Progenitor cell of endocrine pancreas (in vitro differentiated cells): Measurements from ENCODE around the gene DCTN2. TPM values are rescaled to one million over a fixed set of nuclear protein-coding genes. Genes with fewer than 3 reads are reported as not detected.

ENCODE experiments used
- DNase-seq: peaks from one replicate; pipeline ENCODE4 v3.0.0; 2021; ENCODE audit warnings: low spot score; ENCODE audit not compliant: unreplicated experiment
- H3K27ac Mint-ChIP-seq: 2 replicates; pipeline ENCODE4 v1.8.0; 2021; ENCODE audit warnings: mild to moderate bottlenecking, moderate library complexity, mixed read lengths
- H3K27me3 Mint-ChIP-seq: 2 replicates; pipeline ENCODE4 v1.8.0; 2021; ENCODE audit warnings: mixed read lengths
- H3K36me3 Mint-ChIP-seq: 2 replicates; pipeline ENCODE4 v1.8.0; 2022; ENCODE audit warnings: mixed read lengths; ENCODE audit not compliant: insufficient read depth
- H3K4me1 Mint-ChIP-seq: 2 replicates; pipeline ENCODE4 v1.8.0; 2021; ENCODE audit warnings: low read depth, mixed read lengths
- H3K4me3 Mint-ChIP-seq: 2 replicates; pipeline ENCODE4 v1.8.0; 2021; ENCODE audit warnings: low read depth, mild to moderate bottlenecking, moderate library complexity, mixed read lengths
- H3K9me3 Mint-ChIP-seq: 2 replicates; pipeline ENCODE4 v1.8.0; 2021; ENCODE audit warnings: low read depth, mixed read lengths
- CTCF ChIP-seq: fragments of 200-600 bp; sonication (generic); IDR thresholded peaks from one replicate; pipeline ENCODE4 v1.5.0; 2021; ENCODE audit warnings: antibody characterized with exemption, mild to moderate bottlenecking; ENCODE audit not compliant: unreplicated experiment
- total RNA-seq: library from RNA; stranded (reverse); gene quantifications from 2 replicates; pipeline ENCODE4 v1.2.1, GENCODE V29; 2021

Gene DCTN2
- total RNA-seq, 1 donor from 2014 or later = 144 TPM

DNA sequence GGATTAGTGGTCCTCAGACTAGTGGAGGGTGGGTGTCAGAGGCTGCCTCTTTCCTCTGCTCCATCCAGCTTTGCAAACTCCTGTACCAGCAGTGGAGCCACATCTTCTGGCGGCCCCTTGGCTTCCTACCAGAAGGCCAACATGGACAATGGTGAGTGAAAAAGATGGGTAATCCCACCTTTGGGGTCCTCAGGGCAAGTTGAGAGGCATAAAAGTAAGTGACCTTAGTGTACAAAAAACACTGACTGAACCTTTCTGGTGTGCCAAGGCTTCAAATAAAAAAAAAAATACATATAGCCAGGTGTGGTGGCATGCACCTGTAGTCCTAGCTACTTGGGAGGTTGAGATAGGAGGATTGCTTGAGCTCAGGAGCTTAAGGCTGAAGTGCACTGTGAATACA is 34.8 kb upstream of the DCTN2 start:
- peaks cover 22% of the 10 kb centered on the region for H3K27me3 Mint-ChIP-seq
- H3K4me1 Mint-ChIP-seq = no peaks in the 10 kb centered on the region
- DNase-seq = no peak
- H3K9me3 Mint-ChIP-seq = no peaks in the 10 kb centered on the region
- H3K4me3 Mint-ChIP-seq = no peak overlapping the region
- H3K36me3 Mint-ChIP-seq = no peaks in the 10 kb centered on the region
- TF ChIP-seq CTCF = no peak
- H3K27ac Mint-ChIP-seq = no peak overlapping the region

- no peak for TF ChIP-seq CTCF
- no peak overlapping the region for H3K4me3 Mint-ChIP-seq
- no peaks in the 10 kb centered on the region for H3K4me1 Mint-ChIP-seq
- H3K27me3 Mint-ChIP-seq = peaks cover 20% of the 10 kb centered on the region
- H3K36me3 Mint-ChIP-seq = no peaks in the 10 kb centered on the region
- H3K27ac Mint-ChIP-seq = no peak overlapping the region
- no peaks in the 10 kb centered on the region for H3K9me3 Mint-ChIP-seq
- no peak for DNase-seq
Measured at GRCh38 chr12:57580466-57580795, 33.4 kb upstream of the DCTN2 start.

GRCh38 chr12:57579677-57580465 is 32.9 kb upstream of the DCTN2 start:
- Mint-ChIP-seq H3K27me3 (peaks cover 14% of the 10 kb centered on the region), H3K36me3 (no peaks in the 10 kb centered on the region), H3K27ac (no peak overlapping the region)

DNA sequence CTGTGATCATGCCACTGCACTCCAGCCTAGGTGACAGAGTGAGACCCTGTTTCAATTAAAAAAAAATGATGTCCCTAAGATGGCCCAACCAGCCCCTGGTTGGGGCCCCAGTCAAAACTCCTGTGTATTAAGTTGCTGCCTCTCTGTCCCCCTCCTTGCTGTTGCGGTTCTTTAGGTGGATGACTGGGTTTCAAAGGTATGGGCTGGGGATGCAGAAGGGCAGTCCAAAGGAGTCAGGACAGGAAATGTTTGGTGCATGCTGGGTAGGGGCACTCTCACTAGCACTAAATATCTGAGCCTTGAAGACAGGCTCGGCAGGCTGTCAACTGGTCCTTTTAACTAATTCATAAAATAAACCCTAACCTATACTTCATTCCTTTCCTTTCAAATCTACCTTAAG is 32.0 kb upstream of the DCTN2 start:
- H3K27me3 Mint-ChIP-seq = peaks cover 6% of the 10 kb centered on the region
- H3K36me3 Mint-ChIP-seq = no peaks in the 10 kb centered on the region
- H3K4me3 Mint-ChIP-seq = no peak overlapping the region
- no peak for DNase-seq
- H3K27ac Mint-ChIP-seq = no peak overlapping the region
- no peak for TF ChIP-seq CTCF
- H3K9me3 Mint-ChIP-seq = no peaks in the 10 kb centered on the region
- H3K4me1 Mint-ChIP-seq = no peaks in the 10 kb centered on the region

More at GRCh38 chr12:57579677-57580465, 32.9 kb upstream of the DCTN2 start:
- Mint-ChIP-seq H3K4me3 (no peak overlapping the region), H3K4me1 (no peaks in the 10 kb centered on the region), H3K9me3 (no peaks in the 10 kb centered on the region)
- no peak for TF ChIP-seq CTCF
- no peak for DNase-seq

DNA sequence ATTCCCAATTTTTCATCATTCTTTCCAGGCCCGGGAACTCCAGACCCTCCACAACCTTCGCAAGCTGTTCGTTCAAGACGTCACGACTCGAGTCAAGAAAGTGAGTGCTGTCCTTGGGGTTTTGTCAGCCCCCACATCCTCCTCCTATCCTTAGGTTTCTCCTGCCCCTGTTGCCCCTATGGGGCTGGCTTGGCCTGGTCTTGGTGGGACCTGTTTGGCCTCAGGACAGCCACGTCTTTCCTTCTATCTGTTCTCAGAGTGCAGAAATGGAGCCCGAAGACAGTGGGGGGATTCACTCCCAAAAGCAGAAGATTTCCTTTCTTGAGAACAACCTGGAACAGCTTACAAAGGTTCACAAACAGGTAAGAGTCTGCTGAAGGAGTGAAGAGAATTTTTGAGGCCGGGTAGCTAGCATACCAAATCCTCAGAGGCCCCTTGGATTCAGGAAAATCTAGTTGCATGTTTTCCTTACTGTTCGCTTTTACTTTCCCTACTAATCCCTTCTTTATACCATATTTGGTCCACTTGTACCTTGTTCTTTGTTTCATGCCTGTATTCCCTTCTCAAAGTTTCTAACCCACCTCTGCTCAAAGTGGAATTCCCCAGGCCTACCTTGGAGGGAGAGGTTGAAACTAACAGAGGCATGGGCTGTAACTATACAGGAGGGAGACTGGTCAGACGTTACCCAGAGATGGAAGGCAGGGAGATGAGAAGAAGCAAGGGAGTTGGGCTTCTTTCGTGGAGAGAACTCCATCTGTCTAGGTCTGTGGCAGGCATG is 31.2 kb upstream of the DCTN2 start:
- H3K36me3 Mint-ChIP-seq = no peaks in the 10 kb centered on the region
- TF ChIP-seq CTCF = no peak

More for the DNA sequence above, 31.2 kb upstream of the DCTN2 start:
- H3K27me3 Mint-ChIP-seq = peaks cover 2% of the 10 kb centered on the region
- H3K4me1 Mint-ChIP-seq = no peaks in the 10 kb centered on the region
- no peak for DNase-seq
- no peak overlapping the region for H3K4me3 Mint-ChIP-seq
- H3K27ac Mint-ChIP-seq = no peak overlapping the region
- H3K9me3 Mint-ChIP-seq = no peaks in the 10 kb centered on the region
